K562 (cell line): ENCODE measurements around the gene TP53RK. TPM values are rescaled to one million over a fixed set of nuclear protein-coding genes. Genes with fewer than 3 reads are reported as not detected.
A peak's percentile ranks its signal among the peaks of the same experiment; 100 is the strongest.

Source experiments
- ATAC-seq: fragments of 200-7000 bp; cut with Tn5 transposase; 3 replicates; pipeline ENCODE4 v1.9.1; 2020; ENCODE audit warnings: moderate library complexity
- BruUV-seq: library from RNA; stranded (reverse); fragments of 400-500 nt; replicated peaks from 2 replicates; lab custom pipeline; 2021; lab: Mats Ljungman, UMichigan
- CTCF ChIA-PET: fragments of 300-600 bp; formaldehyde crosslinking; extraction: SDS; loops from one replicate; lab custom pipeline; 2021; ENCODE audit warnings: low intra/inter-chr PET ratio; lab: Yijun Ruan, JAX
- POLR2A ChIA-PET: fragments of 300-600, 350-650 bp; sonication (Branson Sonifier 250); formaldehyde crosslinking; extraction: SDS; loops from one replicate; lab custom pipeline; 2021; ENCODE audit warnings: antibody characterized with exemption, inconsistent platforms; lab: Yijun Ruan, JAX
- DNase-seq, 4 experiments: peaks; one replicate each; pipeline versions ENCODE4 v3.0.0 to v3.0.0-alpha.2; 2011 to 2018; ENCODE audit warnings: low spot score in 3 of 4, mixed read lengths in 3 of 4; ENCODE audit errors: extremely low read depth in 1 of 4
- FAIRE-seq: peaks from 2 replicates; lab custom pipeline; 2011; peaks lifted over from hg19 to GRCh38; lab: Jason Lieb, UNC
- H2AFZ ChIP-seq: 2 replicates; pipeline ENCODE4 v1.6.0; 2011; ENCODE audit warnings: low read depth, low read length, control low read depth, inconsistent platforms
- H3K27ac ChIP-seq: fragments of 200-600 bp; 3 replicates; pipeline ENCODE4 v1.8.0; 2011; ENCODE audit warnings: low read depth, mild to moderate bottlenecking, control low read depth, inconsistent platforms, low read length, moderate library complexity, mixed read lengths; ENCODE audit errors: extremely low read depth
- H3K27me3 ChIP-seq, 2 experiments: fragments of 300-600 bp in 1 of 2; 2 replicates in 1 of 2; 3 replicates in 1 of 2; pipeline versions ENCODE4 v1.6.0 to v1.8.0; 2011; ENCODE audit warnings: inconsistent platforms in 2 of 2, low read length in 2 of 2, mild to moderate bottlenecking in 1 of 2, mixed read lengths in 1 of 2, moderate library complexity in 1 of 2; ENCODE audit not compliant: control insufficient read depth in 2 of 2, insufficient read depth in 2 of 2
- H3K36me3 ChIP-seq: fragments of 300-600 bp; 3 replicates; pipeline ENCODE4 v1.8.0; 2011; ENCODE audit warnings: mild to moderate bottlenecking, low read length, inconsistent platforms; ENCODE audit not compliant: control insufficient read depth, insufficient read depth
- H3K4me1 ChIP-seq, 2 experiments: fragments of 200-600 bp in 1 of 2; replicated peaks in 1 of 2; 2 replicates in 1 of 2; 3 replicates in 1 of 2; pipeline versions ENCODE4 v1.5.1 to v1.8.0; 2011; ENCODE audit warnings: inconsistent platforms in 2 of 2, low read length in 2 of 2, mild to moderate bottlenecking in 1 of 2, mixed read lengths in 1 of 2, moderate library complexity in 1 of 2; ENCODE audit not compliant: control insufficient read depth in 2 of 2, insufficient read depth in 2 of 2
- H3K4me2 ChIP-seq: 2 replicates; pipeline ENCODE4 v1.6.1; 2011; ENCODE audit warnings: low read length, control low read depth, inconsistent platforms, mixed read lengths; ENCODE audit not compliant: insufficient read depth
- H3K4me3 ChIP-seq: fragments of 200-600 bp; sonication (generic), shearing (Covaris generic); 2 replicates; pipeline ENCODE4 v1.5.1; 2016; ENCODE audit warnings: control low read depth, inconsistent platforms
- H3K79me2 ChIP-seq: fragments of 200-600 bp; 3 replicates; pipeline ENCODE4 v1.8.0; 2011; ENCODE audit warnings: low read length, inconsistent platforms; ENCODE audit not compliant: control insufficient read depth, insufficient read depth
- H3K9ac ChIP-seq, 2 experiments: 2 replicates each; pipeline versions ENCODE4 v1.6.0 to v1.6.1; 2011; ENCODE audit warnings: low read depth in 2 of 2, low read length in 2 of 2, control low read depth in 1 of 2, inconsistent platforms in 1 of 2, mild to moderate bottlenecking in 1 of 2, mixed read lengths in 1 of 2; ENCODE audit not compliant: insufficient read depth in 1 of 2
- H3K9me1 ChIP-seq: one replicate; pipeline ENCODE4 v1.6.0; 2011; ENCODE audit warnings: inconsistent platforms, mild to moderate bottlenecking, low read length, moderate library complexity; ENCODE audit not compliant: control insufficient read depth, insufficient read depth
- H3K9me3 ChIP-seq: replicated peaks from 2 replicates; pipeline ENCODE4 v1.5.1; 2011; ENCODE audit warnings: low read depth, low read length, inconsistent platforms; ENCODE audit not compliant: control insufficient read depth, insufficient read depth
- H4K20me1 ChIP-seq: replicated peaks from 2 replicates; pipeline ENCODE4 v1.6.1; 2011; ENCODE audit warnings: low read length, inconsistent platforms, mixed read lengths; ENCODE audit not compliant: control insufficient read depth, insufficient read depth
- FOXM1 ChIP-seq, 2 experiments: fragments of 450-650 bp in 1 of 2; sonication (generic) in 1 of 2; formaldehyde crosslinking in 1 of 2; IDR thresholded peaks; 2 replicates each; pipeline versions ENCODE4 v1.6.1 to v1.9.0; 2017 to 2022; ENCODE audit warnings: low read depth in 2 of 2, mild to moderate bottlenecking in 2 of 2, missing genetic modification reagents in 1 of 2, moderate library complexity in 1 of 2
- KDM2B ChIP-seq: fragments of 250-450 bp; sonication (Bioruptor Pico); IDR thresholded peaks from 2 replicates; pipeline ENCODE4 v1.8.0; 2021; ENCODE audit warnings: mild to moderate bottlenecking, moderate library complexity
- MED1 ChIP-seq: sonication (generic); formaldehyde crosslinking; IDR thresholded peaks from 2 replicates; pipeline ENCODE4 v1.8.1; 2023; ENCODE audit warnings: missing genetic modification reagents, borderline replicate concordance
- RBM14 ChIP-seq: fragments of 200-400 bp; formaldehyde crosslinking; IDR thresholded peaks from 2 replicates; pipeline ENCODE4 v1.6.1; 2018; ENCODE audit warnings: low read depth, mild to moderate bottlenecking, low read length, moderate library complexity, borderline replicate concordance; ENCODE audit not compliant: insufficient read depth
- RBM25 ChIP-seq: fragments of 200-400 bp; formaldehyde crosslinking; IDR thresholded peaks from 2 replicates; pipeline ENCODE4 v1.6.1; 2018; ENCODE audit warnings: low read length, low read depth, moderate library complexity; ENCODE audit not compliant: severe bottlenecking
- XRCC3 ChIP-seq: fragments of 450-650 bp; IDR thresholded peaks from 2 replicates; pipeline ENCODE4 v1.6.1; 2017; ENCODE audit warnings: mild to moderate bottlenecking, moderate library complexity
- ZNF551 ChIP-seq: fragments of 250-450 bp; sonication (Bioruptor Pico); IDR thresholded peaks from 2 replicates; pipeline ENCODE4 v1.5.0; 2021; ENCODE audit warnings: mild to moderate bottlenecking, moderate library complexity
- WGBS: fragments of 100-300 bp; shearing (Covaris generic); methylation state at CpG from one replicate; pipeline ENCODE4 v1.1.6; 2016; ENCODE audit warnings: low coverage, mixed read lengths; ENCODE audit not compliant: insufficient coverage; ENCODE audit errors: missing lambda C conversion rate; 5-methylcytosine and 5-hydroxymethylcytosine counted together
- in situ Hi-C: fragments of 300-500 bp; cut with MboI; formaldehyde crosslinking; loops from 4 replicates; pipeline ENCODE4 v1.15.0; 2018; ENCODE audit warnings: inconsistent platforms, mixed read lengths
- intact Hi-C: fragments of 100-400 bp; cut with micrococcal nuclease; formaldehyde crosslinking; loops from 2 replicates; pipeline ENCODE4 v1.14.2; 2022
- polyA plus RNA-seq, 8 experiments: library from polyadenylated mRNA; depleted of rRNA in 4 of 8; stranded (reverse) in 5 of 8; unstranded in 3 of 8; fragments of >200 nt; fragmentation: Nextera tagmentation in 2 of 8; fragmentation: Illumina TruSeq in 1 of 8; extraction: Ambion mirVana in 2 of 8; extraction: Trizol in 1 of 8; gene quantifications; 2 replicates each; pipeline versions ENCODE4 v1.2.1 to v1.2.3, GENCODE V29; 2011 to 2014; ENCODE audit warnings: inconsistent platforms in 1 of 8, missing spikeins in 1 of 8
- total RNA-seq, 7 experiments: library from RNA; depleted of rRNA in 6 of 7; stranded (reverse); fragments of >200 nt in 6 of 7; fragmentation: Illumina TruSeq in 2 of 7; extraction: Trizol in 2 of 7; gene quantifications; 2 replicates each; pipeline versions ENCODE4 v1.2.1 to v1.2.3, GENCODE V29; 2011 to 2021; ENCODE audit warnings: low replicate concordance in 1 of 7
- TF ChIP-seq, protein P1 (sequence below): fragments of 450-650 bp; formaldehyde crosslinking; IDR thresholded peaks from 2 replicates; pipeline ENCODE4 v1.4.0; 2022; ENCODE audit warnings: mild to moderate bottlenecking, moderate library complexity

The TP53RK gene
- total and polyA plus RNA-seq, 9 of the 15 experiments (the other 6 are each of a cell fraction or from before 2014, with no cell fraction given), result 2.9 to 43.5 (median 17.2) TPM

DNA sequence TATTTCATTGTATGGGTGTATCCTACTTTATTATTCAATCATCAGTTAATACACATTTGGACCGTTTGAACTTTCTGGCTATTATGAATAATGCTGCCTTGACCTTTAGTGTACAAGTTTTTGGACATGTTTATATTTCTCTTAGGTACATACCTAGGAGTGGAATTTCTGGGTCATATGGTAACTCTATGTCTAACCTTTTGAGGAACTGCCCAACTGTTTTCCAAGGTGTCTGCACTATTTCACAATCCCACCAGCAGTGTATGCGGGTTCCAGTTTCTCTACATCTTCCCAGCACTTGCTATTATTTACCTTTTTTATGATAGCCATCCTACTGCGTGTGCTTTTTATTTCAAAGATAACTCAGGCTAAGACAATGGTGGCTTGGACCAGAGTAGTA is 23.6 kb downstream of the TP53RK start:
- FAIRE-seq (no peak), DNase-seq (no peak), ATAC-seq (no peak)
- intact Hi-C loops, result no loop called here
- peaks cover 4% of the 10 kb centered on the region for H3K9me1 ChIP-seq
- no TSS peak for BruUV-seq
- no peak overlapping the region for H3K27ac ChIP-seq
- H3K36me3 ChIP-seq, result peaks cover 19% of the 10 kb centered on the region; the same call in 2 of the 3 replicates
- H3K4me2 ChIP-seq, result no peak overlapping the region
- in situ Hi-C loops, result no loop called here
- H3K4me1 ChIP-seq, result no peaks in the 10 kb centered on the region
- H3K79me2 ChIP-seq, result no peaks in the 10 kb centered on the region
- H3K9ac ChIP-seq, result no peak overlapping the region
- no peak overlapping the region for H2AFZ ChIP-seq
- H4K20me1 ChIP-seq, result no peaks in the 10 kb centered on the region
- no peaks in the 10 kb centered on the region for H3K27me3 ChIP-seq
- 58% methylated on average over 3 of the region's 3 CpGs for WGBS
- H3K4me3 ChIP-seq, result no peak overlapping the region
- no peak for TF ChIP-seq XRCC3
- no peak for TF ChIP-seq RBM14
- no peak for TF ChIP-seq KDM2B (CRISPR knock-in tag)
- TF ChIP-seq ZNF551 (CRISPR knock-in tag), result no peak
- CTCF ChIA-PET, result interaction anchor here (0.6 kb wide), 1 partner anchor 253 kb away, joined by 4 read pairs; no protein-coding TSS in a partner anchor
- POLR2A ChIA-PET, result no interaction called here
- H3K9me3 ChIP-seq, result no peaks in the 10 kb centered on the region

DNA sequence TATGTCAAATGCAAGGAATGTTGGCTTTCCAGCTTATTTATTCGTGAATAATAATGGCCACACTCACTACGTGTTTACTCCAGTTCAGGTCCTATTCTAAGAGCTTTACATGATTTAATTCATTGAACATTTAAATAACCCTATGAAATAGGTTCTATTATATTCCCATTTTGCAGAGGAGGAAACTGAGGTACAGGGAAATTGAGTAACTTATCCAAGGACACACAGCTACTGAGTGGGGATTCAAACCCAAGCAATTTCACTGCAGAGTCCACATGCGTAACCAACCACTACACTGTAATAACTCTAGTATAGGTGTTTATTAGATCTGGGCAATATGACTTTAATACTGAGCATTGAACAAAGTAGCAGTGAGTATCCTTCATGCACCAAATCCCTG is 25.7 kb downstream of the TP53RK start:
- ATAC-seq, result no peak
- Histone ChIP-seq H3K79me2 (no peaks in the 10 kb centered on the region), H3K4me1 (no peaks in the 10 kb centered on the region), H3K9me1 (no peaks in the 10 kb centered on the region), H3K4me3 (no peak overlapping the region), H3K9me3 (no peaks in the 10 kb centered on the region), H3K4me2 (no peak overlapping the region), H3K27me3 (no peaks in the 10 kb centered on the region), H3K36me3 (peaks cover 15% of the 10 kb centered on the region; the same call in 2 of the 3 replicates), H4K20me1 (no peaks in the 10 kb centered on the region), H2AFZ (no peak overlapping the region), H3K27ac (no peak overlapping the region), H3K9ac (no peak overlapping the region)
- CTCF ChIA-PET, result no interaction called here
- DNase-seq, result no peak
- WGBS, result 77% methylated on average over 3 of the region's 3 CpGs
- intact Hi-C loops (no loop called here), in situ Hi-C loops (no loop called here)
- TF ChIP-seq MED1 (CRISPR knock-in tag) (no peak), RBM25 (peak; percentile 68), FOXM1 (IDR thresholded peaks at IDR 0.05; ENCODE audit: low read depth) (no peak), FOXM1 (CRISPR knock-in tag; IDR thresholded peaks at IDR 0.05; ENCODE audit: low read depth) (no peak)
- TF ChIP-seq, protein P1, sequence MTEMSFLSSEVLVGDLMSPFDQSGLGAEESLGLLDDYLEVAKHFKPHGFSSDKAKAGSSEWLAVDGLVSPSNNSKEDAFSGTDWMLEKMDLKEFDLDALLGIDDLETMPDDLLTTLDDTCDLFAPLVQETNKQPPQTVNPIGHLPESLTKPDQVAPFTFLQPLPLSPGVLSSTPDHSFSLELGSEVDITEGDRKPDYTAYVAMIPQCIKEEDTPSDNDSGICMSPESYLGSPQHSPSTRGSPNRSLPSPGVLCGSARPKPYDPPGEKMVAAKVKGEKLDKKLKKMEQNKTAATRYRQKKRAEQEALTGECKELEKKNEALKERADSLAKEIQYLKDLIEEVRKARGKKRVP, result no peak
- no TSS peak for BruUV-seq
- FAIRE-seq, result no peak
- POLR2A ChIA-PET, result interaction anchor here (0.7 to 1.7 kb wide), 2 partner anchors 13 to 15 kb away, joined by 3 to 5 read pairs; no protein-coding TSS in a partner anchor
